Gastroesophageal sphincter (tissue), 3 donors: Measurements from ENCODE around the gene RELT.

Source experiments
- EP300 ChIP-seq: sonication (generic); formaldehyde crosslinking; IDR thresholded peaks from one replicate; pipeline ENCODE4 v1.6.1; 2017; ENCODE audit warnings: antibody characterized with exemption, mild to moderate bottlenecking
- TF ChIP-seq, protein P1 (sequence below), 4 experiments: fragments of 200-600 bp in 2 of 4; fragments of 450-650 bp in 2 of 4; sonication (generic) in 1 of 4; IDR thresholded peaks; one replicate each; pipeline ENCODE4 v1.5.1; 2017 to 2019; ENCODE audit warnings: antibody characterized with exemption in 4 of 4, mild to moderate bottlenecking in 2 of 4, moderate library complexity in 2 of 4

DNA sequence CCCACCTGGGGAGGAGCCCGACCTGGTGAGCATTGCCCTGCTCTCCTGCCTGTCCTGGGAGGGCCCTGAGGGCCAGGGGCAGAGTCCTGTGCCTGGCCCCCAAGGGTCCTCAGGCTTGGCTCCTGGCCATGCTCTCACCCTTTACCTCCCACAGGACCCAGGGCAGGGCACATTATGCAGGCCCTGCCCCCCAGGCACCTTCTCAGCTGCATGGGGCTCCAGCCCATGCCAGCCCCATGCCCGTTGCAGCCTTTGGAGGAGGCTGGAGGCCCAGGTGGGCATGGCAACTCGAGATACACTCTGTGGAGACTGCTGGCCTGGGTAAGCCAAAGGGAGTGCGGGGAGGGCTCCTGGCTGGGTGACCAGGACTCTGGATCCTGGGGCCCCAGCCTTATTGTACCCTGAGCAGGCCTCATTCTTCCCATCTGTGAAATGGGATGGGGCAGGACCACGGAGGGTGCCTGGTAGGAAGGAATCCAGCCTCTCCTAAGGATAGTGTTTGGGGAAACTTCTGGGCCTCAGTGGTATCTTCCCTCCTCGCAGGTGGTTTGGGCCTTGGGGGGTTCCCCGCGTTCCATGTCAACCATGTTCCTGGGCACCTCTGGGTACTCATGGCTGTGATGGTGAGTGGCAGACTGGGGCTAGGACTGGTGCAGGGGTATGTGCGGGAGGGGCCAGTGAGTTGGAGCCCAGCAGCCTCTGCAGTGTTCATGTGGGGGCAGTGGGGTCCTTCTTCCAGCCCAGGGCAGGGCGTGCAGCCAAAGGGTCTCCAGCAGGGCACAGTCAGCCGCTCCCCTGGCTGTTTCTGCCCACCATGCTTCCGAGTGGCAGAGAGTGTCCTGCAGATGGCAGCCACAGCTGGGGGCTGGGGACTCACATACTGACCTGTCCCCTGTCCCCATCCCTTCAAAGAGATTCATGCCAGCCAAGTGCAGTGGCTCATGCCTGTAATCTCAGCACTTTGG, 14.7 kb downstream of the RELT start:
- TF ChIP-seq, protein P1, sequence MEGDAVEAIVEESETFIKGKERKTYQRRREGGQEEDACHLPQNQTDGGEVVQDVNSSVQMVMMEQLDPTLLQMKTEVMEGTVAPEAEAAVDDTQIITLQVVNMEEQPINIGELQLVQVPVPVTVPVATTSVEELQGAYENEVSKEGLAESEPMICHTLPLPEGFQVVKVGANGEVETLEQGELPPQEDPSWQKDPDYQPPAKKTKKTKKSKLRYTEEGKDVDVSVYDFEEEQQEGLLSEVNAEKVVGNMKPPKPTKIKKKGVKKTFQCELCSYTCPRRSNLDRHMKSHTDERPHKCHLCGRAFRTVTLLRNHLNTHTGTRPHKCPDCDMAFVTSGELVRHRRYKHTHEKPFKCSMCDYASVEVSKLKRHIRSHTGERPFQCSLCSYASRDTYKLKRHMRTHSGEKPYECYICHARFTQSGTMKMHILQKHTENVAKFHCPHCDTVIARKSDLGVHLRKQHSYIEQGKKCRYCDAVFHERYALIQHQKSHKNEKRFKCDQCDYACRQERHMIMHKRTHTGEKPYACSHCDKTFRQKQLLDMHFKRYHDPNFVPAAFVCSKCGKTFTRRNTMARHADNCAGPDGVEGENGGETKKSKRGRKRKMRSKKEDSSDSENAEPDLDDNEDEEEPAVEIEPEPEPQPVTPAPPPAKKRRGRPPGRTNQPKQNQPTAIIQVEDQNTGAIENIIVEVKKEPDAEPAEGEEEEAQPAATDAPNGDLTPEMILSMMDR (IDR thresholded peaks at IDR 0.05) = no peak
- no peak for TF ChIP-seq EP300
